GM21576 (cell line): Measurements from ENCODE around the gene PLCG1.

Experiments used
- ATAC-seq: cut with Tn5 transposase; IDR thresholded peaks from one replicate; pipeline ENCODE4 v1.9.1; 2021; ENCODE audit warnings: mild to moderate bottlenecking, moderate library complexity; ENCODE audit not compliant: unreplicated experiment

PLCG1 gene

DNA sequence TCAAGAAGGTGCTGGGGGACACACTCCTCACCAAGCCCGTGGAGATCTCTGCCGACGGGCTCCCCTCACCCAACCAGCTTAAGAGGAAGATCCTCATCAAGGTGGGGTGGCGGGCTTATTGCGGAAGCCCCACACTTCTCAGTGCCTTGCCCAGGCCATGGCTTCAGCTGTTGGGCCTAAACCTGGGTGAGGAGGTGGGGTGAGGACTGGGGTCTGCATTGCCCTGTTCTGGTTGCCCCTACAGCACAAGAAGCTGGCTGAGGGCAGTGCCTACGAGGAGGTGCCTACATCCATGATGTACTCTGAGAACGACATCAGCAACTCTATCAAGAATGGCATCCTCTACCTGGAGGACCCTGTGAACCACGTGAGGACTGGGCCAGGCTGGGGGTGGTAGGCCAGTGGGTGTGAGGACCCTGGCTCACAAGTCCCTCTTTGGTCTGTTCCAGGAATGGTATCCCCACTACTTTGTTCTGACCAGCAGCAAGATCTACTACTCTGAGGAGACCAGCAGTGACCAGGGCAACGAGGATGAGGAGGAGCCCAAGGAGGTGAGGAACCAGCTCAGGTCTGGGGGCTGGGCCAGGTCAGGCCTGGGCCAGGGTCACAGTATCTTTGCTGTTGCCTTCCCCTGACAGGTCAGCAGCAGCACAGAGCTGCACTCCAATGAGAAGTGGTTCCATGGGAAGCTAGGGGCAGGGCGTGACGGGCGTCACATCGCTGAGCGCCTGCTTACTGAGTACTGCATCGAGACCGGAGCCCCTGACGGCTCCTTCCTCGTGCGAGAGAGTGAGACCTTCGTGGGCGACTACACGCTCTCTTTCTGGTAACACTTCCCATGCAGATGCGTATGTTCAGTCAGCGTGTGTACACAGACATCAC, 27.9 kb downstream of the PLCG1 start:
- ATAC-seq, result no peak

DNA sequence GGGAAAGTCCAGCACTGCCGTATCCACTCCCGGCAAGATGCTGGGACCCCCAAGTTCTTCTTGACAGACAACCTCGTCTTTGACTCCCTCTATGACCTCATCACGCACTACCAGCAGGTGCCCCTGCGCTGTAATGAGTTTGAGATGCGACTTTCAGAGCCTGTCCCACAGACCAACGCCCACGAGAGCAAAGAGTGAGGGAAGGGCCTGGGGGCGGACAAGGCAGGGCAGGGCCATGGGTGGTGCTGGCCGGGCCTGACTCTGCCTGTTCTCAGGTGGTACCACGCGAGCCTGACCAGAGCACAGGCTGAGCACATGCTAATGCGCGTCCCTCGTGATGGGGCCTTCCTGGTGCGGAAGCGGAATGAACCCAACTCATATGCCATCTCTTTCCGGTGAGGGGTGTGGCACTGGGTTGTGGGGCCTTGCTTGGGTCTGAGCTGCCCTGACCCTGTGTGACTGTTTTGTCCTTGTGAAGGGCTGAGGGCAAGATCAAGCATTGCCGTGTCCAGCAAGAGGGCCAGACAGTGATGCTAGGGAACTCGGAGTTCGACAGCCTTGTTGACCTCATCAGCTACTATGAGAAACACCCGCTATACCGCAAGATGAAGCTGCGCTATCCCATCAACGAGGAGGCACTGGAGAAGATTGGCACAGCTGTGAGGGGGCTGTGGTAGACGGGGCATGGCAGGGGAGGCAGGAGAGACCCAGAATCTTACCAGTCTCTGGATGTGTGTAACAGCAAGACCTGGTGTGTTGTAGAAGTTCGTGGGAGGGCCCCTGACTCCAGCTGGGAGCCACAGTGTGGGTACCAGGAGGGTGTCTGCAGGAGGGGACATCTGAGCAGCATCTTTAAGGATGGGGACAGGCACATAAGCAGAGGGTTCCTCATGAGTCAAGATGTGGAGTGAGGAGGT, 29.1 kb downstream of the PLCG1 start:
- ATAC-seq, result no peak

DNA sequence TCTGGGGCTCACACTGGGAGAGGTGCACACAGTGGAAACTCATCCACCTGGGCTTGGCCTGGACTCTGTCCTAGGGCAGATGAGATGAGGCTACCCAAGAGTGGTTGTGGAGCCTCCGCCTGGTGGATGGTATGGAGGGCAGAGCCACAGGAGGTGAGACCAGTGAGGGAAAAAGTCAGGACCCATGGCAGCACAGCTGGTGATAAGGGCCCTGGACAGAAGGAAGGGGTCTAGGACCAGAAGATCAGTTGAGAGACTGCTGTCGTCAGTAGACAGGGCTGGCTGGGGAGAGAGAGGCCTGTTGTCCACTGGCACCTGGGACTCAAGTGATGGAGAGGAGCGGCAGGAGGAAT, 29.8 kb downstream of the PLCG1 start:
- no peak for ATAC-seq

DNA sequence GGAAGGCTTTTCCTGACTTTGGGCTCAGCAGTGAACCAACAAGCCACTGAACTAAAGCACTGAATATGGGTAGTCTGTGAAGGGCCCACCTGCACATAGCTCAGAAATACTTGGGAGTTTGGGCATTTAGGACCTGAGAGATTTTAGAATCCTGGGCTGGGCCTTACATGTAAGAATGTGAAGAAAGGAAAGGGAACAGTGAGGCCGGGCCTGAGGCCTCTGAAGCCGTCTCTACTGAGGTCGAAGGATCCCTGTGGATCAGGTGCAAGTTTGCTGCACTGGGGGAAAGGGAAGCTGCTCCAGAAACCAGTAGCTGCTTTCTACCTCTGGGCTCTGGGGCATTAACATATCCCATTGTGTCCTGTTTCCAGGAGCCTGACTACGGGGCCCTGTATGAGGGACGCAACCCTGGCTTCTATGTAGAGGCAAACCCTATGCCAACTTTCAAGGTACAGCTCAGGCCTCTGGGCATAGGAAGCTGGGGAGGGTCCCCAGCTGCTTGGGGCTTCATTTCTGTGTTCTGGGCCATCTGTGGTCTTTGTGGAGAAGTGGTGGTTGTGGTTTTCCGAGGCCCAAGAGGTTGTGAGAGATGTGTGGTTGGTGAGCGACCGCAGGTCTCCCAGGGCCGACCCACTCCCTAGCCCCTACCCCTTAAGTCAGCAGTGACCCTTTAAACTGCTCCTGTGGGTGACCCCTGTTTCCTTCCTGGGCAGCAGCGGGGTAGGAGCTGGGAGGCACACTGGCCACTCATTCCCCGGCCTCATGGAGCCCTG, 30.3 kb downstream of the PLCG1 start:
- peak; percentile 48 for ATAC-seq

DNA sequence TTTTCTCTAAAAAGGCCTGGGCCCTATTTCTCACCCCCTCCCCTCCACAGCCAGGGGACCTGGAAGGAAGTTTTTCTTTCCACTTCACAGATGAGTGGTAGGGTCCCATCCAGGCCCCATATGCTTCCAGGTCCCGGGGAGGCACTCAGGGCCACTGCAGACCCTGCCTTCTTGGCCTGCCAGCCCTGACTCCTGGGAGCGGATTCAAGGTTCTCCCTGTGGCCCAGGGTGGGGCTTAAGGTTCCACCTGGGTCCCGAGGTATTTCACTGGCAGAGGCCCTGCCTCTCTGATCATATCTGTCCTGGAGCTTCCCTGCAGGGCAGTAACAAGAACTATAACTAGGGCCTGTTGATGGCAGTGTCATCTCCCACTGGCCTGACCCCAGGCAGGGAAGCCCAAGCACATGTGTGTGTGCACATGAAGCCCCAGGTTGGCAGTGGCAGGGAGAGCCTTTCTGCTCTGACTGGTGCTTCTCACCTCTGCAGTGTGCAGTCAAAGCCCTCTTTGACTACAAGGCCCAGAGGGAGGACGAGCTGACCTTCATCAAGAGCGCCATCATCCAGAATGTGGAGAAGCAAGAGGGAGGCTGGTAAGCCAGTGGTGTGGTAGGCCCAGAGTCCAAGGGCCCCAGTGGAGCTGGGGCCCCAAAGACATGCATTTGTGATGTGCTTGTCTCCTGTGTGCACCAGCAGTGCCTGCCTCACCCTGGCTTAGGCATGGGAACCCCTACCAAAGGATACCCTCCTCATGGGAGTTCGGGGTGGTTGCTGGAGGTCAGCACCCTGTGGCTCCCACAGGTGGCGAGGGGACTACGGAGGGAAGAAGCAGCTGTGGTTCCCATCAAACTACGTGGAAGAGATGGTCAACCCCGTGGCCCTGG, 31.2 kb downstream of the PLCG1 start:
- ATAC-seq, result no peak

DNA sequence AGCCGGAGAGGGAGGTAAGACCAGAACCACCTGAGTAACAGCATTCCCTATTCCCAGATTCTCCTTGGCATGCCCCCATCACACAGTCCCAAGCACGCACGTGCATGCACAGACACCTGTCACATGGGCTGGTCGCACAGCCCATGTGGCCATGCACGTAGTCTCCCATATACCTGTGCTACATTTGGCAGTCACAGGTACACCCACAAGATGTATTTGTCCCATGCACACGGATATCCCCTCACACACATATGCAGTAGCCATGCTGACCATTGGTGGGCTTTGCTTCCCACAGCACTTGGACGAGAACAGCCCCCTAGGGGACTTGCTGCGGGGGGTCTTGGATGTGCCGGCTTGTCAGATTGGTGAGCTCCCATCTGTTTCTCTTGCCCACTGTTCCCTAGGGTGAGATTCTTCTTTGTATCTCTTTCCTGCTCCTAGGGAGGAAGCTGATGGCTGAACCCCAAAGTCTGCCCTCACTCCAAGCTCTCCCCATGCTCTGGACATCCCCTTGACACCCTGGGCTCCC, 31.9 kb downstream of the PLCG1 start:
- no peak for ATAC-seq

DNA sequence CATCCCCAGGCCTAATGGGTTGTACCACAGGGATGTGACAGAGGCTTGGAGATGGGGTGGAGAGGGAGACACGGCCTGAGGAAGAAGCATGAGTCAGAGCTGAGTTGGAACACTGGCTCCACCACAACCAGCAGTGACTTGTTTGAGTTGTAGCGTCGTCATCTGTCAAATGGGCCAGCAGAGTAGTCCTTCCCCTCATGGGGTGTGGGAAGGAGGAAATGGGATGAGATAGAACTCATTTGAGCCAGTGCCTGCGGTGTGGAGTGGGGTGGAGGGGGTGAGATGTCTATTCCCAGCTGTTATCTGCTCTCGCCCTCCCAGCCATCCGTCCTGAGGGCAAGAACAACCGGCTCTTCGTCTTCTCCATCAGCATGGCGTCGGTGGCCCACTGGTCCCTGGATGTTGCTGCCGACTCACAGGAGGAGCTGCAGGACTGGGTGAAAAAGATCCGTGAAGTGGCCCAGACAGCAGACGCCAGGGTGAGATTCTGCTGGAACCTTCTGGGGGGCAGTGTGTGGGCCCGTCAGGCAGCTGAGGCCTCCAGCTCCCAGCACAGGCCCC, 32.5 kb downstream of the PLCG1 start:
- no peak for ATAC-seq

DNA sequence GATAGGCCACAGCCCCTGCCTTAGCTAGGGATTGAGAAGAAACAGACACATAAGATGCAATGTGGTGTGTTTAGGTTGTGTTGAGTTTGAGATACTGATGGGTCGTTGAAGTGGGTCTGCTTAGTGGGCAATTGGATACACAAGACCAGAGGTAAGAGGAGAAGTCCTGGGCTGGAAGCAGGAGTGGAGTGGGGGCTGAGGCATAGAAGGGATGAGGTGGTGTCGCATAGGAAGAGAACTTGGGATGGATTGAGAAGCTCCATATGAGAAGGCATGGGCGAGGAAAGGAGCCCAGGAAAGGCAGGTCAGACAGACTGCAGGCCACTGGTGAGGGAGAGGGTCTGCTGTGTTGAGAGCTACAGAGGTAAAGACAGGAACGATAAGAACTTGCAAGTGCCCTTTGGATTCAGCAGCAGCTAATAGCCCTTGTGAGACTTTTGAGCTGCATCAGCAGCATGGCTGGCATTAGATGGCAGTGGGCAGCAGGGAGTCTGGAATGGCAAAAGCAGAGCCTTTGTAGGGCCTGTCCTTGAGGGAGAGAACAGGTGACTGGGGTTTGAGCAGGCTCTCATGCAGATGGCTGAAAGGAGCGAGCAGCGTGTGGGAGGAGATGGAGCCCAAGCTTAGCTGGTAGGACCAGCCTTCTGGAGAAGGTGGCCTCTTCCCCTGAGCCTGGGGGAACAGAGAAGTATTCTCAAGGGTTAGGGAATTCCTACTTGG, 33.2 kb downstream of the PLCG1 start:
- ATAC-seq, result no peak

DNA sequence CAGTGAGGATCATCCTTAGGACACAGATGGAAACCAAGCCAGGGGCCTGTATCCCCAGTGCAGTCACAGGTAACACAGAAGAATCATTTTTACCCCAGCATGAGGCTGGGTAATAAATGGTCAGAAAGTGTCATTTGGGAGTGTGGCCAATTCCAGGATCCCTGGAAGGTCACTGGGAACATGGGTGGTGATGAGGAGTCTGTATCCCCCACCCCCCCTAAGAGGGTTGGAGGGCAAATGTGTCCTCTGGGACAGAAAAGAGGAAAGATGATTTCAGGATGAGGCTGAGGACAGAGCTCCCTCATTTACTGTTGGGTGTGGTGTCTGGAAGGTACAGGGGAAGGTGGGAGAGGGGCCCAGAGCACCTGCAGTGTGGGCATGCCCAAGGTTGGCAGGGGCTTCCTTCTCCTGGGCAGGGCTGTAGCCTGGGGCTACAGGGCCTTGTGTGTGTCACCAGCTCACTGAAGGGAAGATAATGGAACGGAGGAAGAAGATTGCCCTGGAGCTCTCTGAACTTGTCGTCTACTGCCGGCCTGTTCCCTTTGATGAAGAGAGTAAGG, 34.5 kb downstream of the PLCG1 start:
- no peak for ATAC-seq

DNA sequence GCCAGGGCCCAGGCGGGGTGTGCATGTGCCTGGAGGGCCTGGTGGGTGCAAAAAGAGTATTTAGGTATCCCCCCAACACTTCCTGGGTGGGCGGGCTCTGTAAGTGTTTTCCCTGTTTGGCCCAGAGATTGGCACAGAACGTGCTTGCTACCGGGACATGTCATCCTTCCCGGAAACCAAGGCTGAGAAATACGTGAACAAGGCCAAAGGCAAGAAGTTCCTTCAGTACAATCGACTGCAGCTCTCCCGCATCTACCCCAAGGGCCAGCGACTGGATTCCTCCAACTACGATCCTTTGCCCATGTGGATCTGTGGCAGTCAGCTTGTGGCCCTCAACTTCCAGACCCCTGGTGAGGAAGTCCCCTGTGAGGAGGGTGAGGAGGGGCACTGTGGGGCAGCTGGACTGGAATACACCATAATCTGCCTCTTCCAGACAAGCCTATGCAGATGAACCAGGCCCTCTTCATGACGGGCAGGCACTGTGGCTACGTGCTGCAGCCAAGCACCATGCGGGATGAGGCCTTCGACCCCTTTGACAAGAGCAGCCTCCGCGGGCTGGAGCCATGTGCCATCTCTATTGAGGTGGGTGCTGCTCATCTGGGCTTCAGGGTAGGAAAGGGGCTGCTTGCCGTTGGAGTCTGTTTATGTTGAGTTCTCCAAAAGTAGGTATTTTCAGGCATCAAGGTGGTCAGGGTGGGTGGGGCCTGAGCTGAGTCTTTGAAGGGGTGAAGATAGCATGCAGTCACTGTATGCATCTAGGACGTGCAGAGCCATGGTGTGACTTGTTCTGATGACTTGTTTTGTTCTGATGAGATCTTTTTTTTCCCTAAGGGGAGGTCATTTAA, 35.2 kb downstream of the PLCG1 start:
- ATAC-seq, result no peak

DNA sequence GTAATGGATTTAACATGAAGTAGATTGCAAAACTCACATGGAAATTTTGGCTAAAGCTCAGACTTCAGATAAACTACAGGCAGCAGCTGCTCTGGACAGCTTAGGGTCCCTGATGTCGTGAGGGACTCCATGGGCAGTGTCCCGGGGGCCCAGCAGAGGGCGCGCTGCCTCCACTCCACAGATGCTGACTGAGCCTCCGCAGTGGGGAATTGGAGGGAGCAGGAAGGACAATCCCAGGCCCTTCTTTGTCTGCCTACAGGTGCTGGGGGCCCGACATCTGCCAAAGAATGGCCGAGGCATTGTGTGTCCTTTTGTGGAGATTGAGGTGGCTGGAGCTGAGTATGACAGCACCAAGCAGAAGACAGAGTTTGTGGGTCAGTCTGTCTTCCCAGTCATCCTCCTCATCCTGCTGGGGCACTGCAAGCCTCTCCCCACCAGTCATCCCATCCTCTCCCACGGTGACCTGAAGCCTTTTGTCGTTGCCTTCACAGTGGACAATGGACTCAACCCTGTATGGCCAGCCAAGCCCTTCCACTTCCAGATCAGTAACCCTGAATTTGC, 35.9 kb downstream of the PLCG1 start:
- no peak for ATAC-seq

DNA sequence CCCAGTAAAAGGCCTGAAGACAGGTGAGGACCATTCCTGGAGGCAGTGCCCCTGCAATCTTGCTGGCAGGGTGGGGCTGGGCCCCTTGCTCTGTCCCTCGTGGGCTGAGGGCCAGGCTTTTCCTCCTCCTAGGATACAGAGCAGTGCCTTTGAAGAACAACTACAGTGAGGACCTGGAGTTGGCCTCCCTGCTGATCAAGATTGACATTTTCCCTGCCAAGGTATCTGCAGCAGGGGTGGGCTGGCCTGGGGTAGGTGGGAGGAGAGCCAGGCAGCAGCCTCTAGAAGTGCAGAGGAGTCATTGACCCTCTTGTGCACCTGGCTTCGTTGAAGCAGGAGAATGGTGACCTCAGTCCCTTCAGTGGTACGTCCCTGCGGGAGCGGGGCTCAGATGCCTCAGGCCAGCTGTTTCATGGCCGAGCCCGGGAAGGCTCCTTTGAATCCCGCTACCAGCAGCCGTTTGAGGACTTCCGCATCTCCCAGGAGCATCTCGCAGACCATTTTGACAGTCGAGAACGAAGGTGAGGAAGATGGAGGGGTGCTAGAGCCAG, 36.5 kb downstream of the PLCG1 start:
- no peak for ATAC-seq

DNA sequence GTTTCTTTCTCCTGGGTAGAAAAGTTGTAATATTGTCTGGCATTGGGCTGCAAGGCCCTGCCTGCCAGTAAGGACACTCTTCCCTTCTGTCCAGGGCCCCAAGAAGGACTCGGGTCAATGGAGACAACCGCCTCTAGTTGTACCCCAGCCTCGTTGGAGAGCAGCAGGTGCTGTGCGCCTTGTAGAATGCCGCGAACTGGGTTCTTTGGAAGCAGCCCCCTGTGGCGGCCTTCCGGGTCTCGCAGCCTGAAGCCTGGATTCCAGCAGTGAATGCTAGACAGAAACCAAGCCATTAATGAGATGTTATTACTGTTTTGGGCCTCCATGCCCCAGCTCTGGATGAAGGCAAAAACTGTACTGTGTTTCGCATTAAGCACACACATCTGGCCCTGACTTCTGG, 37.0 kb downstream of the PLCG1 start:
- ATAC-seq, result no peak

DNA sequence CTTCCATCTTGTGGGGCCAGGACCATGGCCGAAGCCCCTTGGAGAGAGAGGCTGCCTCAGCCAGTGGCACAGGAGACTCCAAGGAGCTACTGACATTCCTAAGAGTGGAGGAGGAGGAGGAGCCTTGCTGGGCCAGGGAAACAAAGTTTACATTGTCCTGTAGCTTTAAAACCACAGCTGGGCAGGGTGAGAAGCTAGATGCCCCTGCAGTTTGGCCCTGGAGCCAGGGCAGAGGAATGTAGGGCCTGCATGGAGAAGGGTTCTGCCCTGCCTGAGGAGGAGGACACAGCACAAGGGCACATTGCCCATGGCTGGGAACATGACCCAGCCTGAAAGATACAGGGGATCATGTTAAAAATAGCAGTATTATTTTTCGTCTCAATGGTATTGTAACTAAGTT, 37.4 kb downstream of the PLCG1 start:
- ATAC-seq, result no peak

DNA sequence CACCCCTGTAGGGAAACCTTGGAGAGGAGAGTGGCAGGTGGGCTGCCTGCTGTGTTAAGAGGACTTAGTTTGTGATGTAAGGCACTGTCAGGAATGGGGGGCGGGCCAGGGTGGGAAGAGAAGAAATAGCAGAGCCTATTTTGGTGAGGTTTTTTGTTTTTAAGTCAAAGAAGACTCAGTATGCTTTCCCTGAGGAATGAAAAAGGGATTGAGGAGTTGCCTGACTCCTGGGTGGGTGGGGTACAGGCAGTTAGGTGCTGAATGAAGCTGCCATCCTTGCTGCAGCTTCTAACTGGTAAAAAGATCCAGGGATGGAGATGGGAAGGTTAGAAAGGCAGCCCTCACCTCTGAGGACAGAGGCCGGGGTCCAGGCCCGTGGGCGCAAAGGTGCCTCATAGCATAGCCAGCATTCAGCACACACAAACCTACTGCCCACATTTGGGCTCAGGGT, 37.9 kb downstream of the PLCG1 start:
- no peak for ATAC-seq

DNA sequence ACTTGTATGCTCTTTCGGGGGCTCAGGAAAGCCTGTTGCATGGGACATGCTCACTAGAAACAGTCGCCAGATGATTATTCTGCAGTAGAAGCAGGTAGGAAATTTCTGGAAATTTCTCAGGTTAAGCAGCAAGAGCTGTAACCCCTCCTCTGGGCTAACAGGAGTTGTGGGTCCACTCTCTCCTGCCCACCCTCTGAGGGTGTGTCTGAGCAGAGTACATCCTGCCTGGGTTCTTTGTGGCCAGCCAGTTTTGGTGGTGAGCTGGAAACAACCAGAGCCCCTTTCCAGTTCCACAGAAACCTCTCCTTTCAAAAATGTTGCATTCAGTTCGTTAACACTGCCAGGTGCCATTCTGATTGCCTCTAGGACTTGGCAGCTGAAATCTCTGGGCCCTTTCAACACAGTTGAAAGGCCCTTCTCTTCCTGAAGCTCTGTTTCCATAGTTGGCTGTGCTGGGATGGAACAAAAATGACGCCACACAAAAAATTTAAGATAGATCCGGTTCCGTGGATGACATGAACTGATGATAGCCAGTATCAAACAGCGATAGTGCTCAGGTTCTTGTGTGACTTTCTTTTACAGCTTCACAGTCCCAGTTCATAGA, 38.5 kb downstream of the PLCG1 start:
- ATAC-seq, result no peak
